Motor neuron (in vitro differentiated cells): Measurements from ENCODE around the gene TNFRSF21. TPM values are rescaled to one million over a fixed set of nuclear protein-coding genes. Genes with fewer than 3 reads are reported as not detected.

ENCODE experiments used
- ATAC-seq, 8 experiments: fragments of 200-7000 bp; cut with Tn5 transposase; replicated peaks in 6 of 8; 2 replicates each; pipeline ENCODE4 v1.8.0; 2021; ENCODE audit warnings: mild to moderate bottlenecking in 8 of 8, moderate library complexity in 8 of 8
- H3K27ac ChIP-seq, 2 donors: fragments of 250-450 bp; sonication (Bioruptor Pico); 2 replicates each; pipeline ENCODE4 v1.9.0; 2021; ENCODE audit warnings: antibody characterized with exemption in 2 of 2, mild to moderate bottlenecking in 2 of 2, moderate library complexity in 1 of 2
- H3K4me1 ChIP-seq, 2 donors: fragments of 250-450 bp; sonication (Bioruptor Pico); replicated peaks in 1 of 2; 2 replicates each; pipeline ENCODE4 v1.6.1; 2021; ENCODE audit warnings: antibody characterized with exemption in 2 of 2, mild to moderate bottlenecking in 2 of 2, moderate library complexity in 1 of 2
- H3K4me3 ChIP-seq, 5 donors: fragments of 250-450 bp; sonication (Bioruptor Pico); 2 replicates each; pipeline ENCODE4 v1.9.0; 2021; ENCODE audit warnings: antibody characterized with exemption in 5 of 5, mild to moderate bottlenecking in 5 of 5, moderate library complexity in 4 of 5
- WGBS, 10 experiments: fragments of 450-650 bp; shearing (Covaris generic); methylation state at CpG; one replicate each; pipeline ENCODE4 v1.0.0; 2022; 5-methylcytosine and 5-hydroxymethylcytosine counted together
- in situ Hi-C, 9 experiments: fragments of 400-800 bp; cut with MboI; loops; one replicate each; pipeline ENCODE4 v1.15.0; 2021; ENCODE audit warnings: low sequenced_read_pairs in 9 of 9, low pct_unique_long_range_greater_than_20kb in 2 of 9; ENCODE audit not compliant: unreplicated experiment in 9 of 9
- total RNA-seq, 8 experiments: library from RNA; unstranded; fragments of 300-600 nt; gene quantifications; 2 replicates each; pipeline versions ENCODE4 v1.2.3 to v1.2.4, GENCODE V29; 2022

Gene TNFRSF21
- total RNA-seq: 10 to 100 TPM in 5 of 8 experiments, 1 to 10 TPM in 3; 1.2 to 50.1 (median 17.2) TPM

GRCh38 chr6:47309291-47310130 is at the start of gene TNFRSF21:
TSS of gene TNFRSF21 (minus strand) at chr6:47309905. CDS start at chr6:47309511, 394 bp downstream.
- Histone ChIP-seq H3K4me1 (peaks cover 0 to 17% of the 10 kb centered on the region in 2 donors), H3K27ac (peak within 1 kb of the TSS; percentile 34 to 88), H3K4me3 (peak within 1 kb of the TSS; percentile 61 to 81 (median 73))
- 0 to 10% (median 0%) methylated on average over 1 to 10 of the region's 86 CpGs; no CpG with 5 or more reads in 4 of the 10 experiments for WGBS, 10 experiments
- in situ Hi-C loops: loop anchor here in 7 of 9 experiments (10.0 to 25.0 kb wide), 3 partner anchors 197 to 222 kb away; no protein-coding TSS in a partner anchor
- peak; percentile 92 to 96 (median 95) for ATAC-seq

GRCh38 chr6:47358440-47359225 is 48.9 kb upstream of the TNFRSF21 start:
- ATAC-seq: no peak
- 0 to 88% (median 49%) methylated on average over 1 to 6 of the region's 6 CpGs for WGBS, 10 experiments
- in situ Hi-C loops: no loop called here
- Histone ChIP-seq H3K4me3 (no peak overlapping the region), H3K27ac (no peak overlapping the region), H3K4me1 (peaks cover 4 to 18% of the 10 kb centered on the region in 2 donors)

- in situ Hi-C loops: no loop called here
- Histone ChIP-seq H3K27ac (no peak overlapping the region), H3K4me1 (peaks cover 4 to 10% of the 10 kb centered on the region in 2 donors), H3K4me3 (no peak overlapping the region)
- no peak for ATAC-seq
- WGBS, 10 experiments: 0 to 94% (median 68%) methylated on average over 1 to 2 of the region's 2 CpGs; no CpG with 5 or more reads in 2 of the 10 experiments
These were observed 48.1 kb upstream of the TNFRSF21 start for GRCh38 chr6:47357827-47358226.

- Histone ChIP-seq H3K27ac (no peak overlapping the region), H3K4me1 (no peaks in the 10 kb centered on the region), H3K4me3 (no peak overlapping the region)
- no peak for ATAC-seq
- in situ Hi-C loops: no loop called here
These were observed 45.8 kb upstream of the TNFRSF21 start for GRCh38 chr6:47355496-47355895.

- in situ Hi-C loops: no loop called here
- WGBS, 10 experiments: 0 to 75% (median 42%) methylated on average over 1 of the region's 1 CpG
- no peak overlapping the region for H3K27ac ChIP-seq
- H3K4me3 ChIP-seq: no peak overlapping the region
- peak in 1 of 8 experiments; percentile 32 for ATAC-seq
- H3K4me1 ChIP-seq: no peaks in the 10 kb centered on the region
These were observed 44.2 kb upstream of the TNFRSF21 start for GRCh38 chr6:47353871-47354270.

GRCh38 chr6:47352966-47353365 is 43.3 kb upstream of the TNFRSF21 start:
- in situ Hi-C loops: no loop called here
- 0 to 92% (median 81%) methylated on average over 1 to 2 of the region's 2 CpGs; no CpG with 5 or more reads in 3 of the 10 experiments for WGBS, 10 experiments
- Histone ChIP-seq H3K27ac (no peak overlapping the region), H3K4me3 (no peak overlapping the region), H3K4me1 (no peaks in the 10 kb centered on the region)
- ATAC-seq: no peak

GRCh38 chr6:47352194-47352920 is 42.7 kb upstream of the TNFRSF21 start:
- Histone ChIP-seq H3K4me1 (no peaks in the 10 kb centered on the region), H3K4me3 (no peak overlapping the region), H3K27ac (no peak overlapping the region)
- no peak for ATAC-seq
- 8 to 96% (median 81%) methylated on average over 1 to 5 of the region's 5 CpGs for WGBS, 10 experiments
- in situ Hi-C loops: no loop called here

- Histone ChIP-seq H3K4me1 (no peaks in the 10 kb centered on the region), H3K27ac (no peak overlapping the region), H3K4me3 (no peak overlapping the region)
- in situ Hi-C loops: no loop called here
- ATAC-seq: no peak
These were observed 41.9 kb upstream of the TNFRSF21 start for GRCh38 chr6:47351621-47352020.

GRCh38 chr6:47349931-47350330 is 40.2 kb upstream of the TNFRSF21 start:
- 5 to 100% (median 68%) methylated on average over 1 to 2 of the region's 2 CpGs; no CpG with 5 or more reads in 2 of the 10 experiments for WGBS, 10 experiments

GRCh38 chr6:47348316-47348863 is 38.7 kb upstream of the TNFRSF21 start:
- no peak overlapping the region for H3K27ac ChIP-seq
- 18 to 89% (median 63%) methylated on average over 1 to 4 of the region's 5 CpGs; no CpG with 5 or more reads in 2 of the 10 experiments for WGBS, 10 experiments
- in situ Hi-C loops: no loop called here
- no peaks in the 10 kb centered on the region for H3K4me1 ChIP-seq
- H3K4me3 ChIP-seq: no peak overlapping the region
- ATAC-seq: no peak

More at GRCh38 chr6:47349931-47350330, 40.2 kb upstream of the TNFRSF21 start:
- Histone ChIP-seq H3K4me1 (no peaks in the 10 kb centered on the region), H3K27ac (no peak overlapping the region), H3K4me3 (no peak overlapping the region)
- in situ Hi-C loops: no loop called here
- ATAC-seq: no peak

- in situ Hi-C loops: no loop called here
- H3K4me1 ChIP-seq: no peaks in the 10 kb centered on the region
- no peak overlapping the region for H3K4me3 ChIP-seq
- ATAC-seq: peak in 1 of 8 experiments; percentile 49
- WGBS, 10 experiments: 36 to 95% (median 85%) methylated on average over 2 to 4 of the region's 4 CpGs
- H3K27ac ChIP-seq: no peak overlapping the region
These were observed 36.1 kb upstream of the TNFRSF21 start for GRCh38 chr6:47345761-47346160.

- no peak for ATAC-seq
- in situ Hi-C loops: no loop called here
- no peaks in the 10 kb centered on the region for H3K4me1 ChIP-seq
- WGBS, 10 experiments: 0 to 71% (median 56%) methylated on average over 1 of the region's 1 CpG; no CpG with 5 or more reads in 3 of the 10 experiments
- H3K27ac ChIP-seq: no peak overlapping the region
- no peak overlapping the region for H3K4me3 ChIP-seq
These were observed 34.3 kb upstream of the TNFRSF21 start for GRCh38 chr6:47344022-47344421.
